Kidney capillary endothelial cell (primary cell): ENCODE measurements around the gene PGK1.
"Not testable (repeated sequence)": the region's sequence is repeated elsewhere in the genome, so short reads cannot be mapped to it uniquely, and the experiment has no call there.

Experiments used
- DNase-seq: peaks from one replicate; pipeline ENCODE4 v3.0.0-alpha.2; 2018; ENCODE audit warnings: low spot score

The PGK1 gene

GRCh38 chrX:78116365-78116764, 12.3 kb downstream of the PGK1 start:
- no peak for DNase-seq

GRCh38 chrX:78116766-78117165, 12.7 kb downstream of the PGK1 start:
- no peak for DNase-seq

DNA sequence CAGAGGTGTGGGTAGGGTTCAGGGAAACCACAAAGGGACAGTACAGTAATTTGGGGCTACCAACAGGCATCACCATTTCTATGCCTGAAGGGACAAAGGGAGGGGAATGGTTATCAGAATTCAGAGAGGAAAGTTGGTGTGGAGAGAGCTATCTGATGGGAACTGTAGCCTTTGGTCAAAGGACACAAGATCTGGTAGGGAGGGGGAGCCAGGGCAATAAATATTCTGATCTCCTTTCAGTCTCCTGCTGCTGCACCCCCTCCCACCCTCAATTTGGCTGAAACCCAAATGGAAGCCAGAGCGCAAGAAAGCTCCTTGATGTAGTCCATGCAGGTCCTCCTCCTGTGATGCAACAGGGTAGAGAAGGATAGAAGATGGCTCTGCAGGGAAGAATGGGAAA, 14.6 kb downstream of the PGK1 start:
- no peak for DNase-seq

- DNase-seq, result no peak
These were observed 15.6 kb downstream of the PGK1 start for GRCh38 chrX:78119521-78120227.

GRCh38 chrX:78123190-78123589, 19.1 kb downstream of the PGK1 start:
- no peak for DNase-seq

GRCh38 chrX:78124307-78124706, 20.3 kb downstream of the PGK1 start:
- no peak for DNase-seq

DNA sequence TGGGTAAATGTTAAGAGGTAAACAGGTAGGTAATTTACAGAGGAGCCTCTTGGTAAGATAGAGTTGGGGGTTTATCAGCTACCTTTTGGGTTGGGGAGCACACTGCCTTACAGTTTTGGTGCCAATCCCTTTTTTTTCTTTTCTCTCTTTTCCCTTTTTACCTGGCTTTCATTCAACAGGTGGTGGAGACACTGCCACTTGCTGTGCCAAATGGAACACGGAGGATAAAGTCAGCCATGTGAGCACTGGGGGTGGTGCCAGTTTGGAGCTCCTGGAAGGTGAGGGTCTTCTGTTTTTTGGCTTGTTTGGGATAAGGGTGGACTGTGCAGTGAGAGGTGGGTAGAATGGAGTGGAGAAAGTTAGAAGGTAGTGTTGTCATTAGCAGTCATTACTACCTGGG, 21.1 kb downstream of the PGK1 start:
- no peak for DNase-seq

DNA sequence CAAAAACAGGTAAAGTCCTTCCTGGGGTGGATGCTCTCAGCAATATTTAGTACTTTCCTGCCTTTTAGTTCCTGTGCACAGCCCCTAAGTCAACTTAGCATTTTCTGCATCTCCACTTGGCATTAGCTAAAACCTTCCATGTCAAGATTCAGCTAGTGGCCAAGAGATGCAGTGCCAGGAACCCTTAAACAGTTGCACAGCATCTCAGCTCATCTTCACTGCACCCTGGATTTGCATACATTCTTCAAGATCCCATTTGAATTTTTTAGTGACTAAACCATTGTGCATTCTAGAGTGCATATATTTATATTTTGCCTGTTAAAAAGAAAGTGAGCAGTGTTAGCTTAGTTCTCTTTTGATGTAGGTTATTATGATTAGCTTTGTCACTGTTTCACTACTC, 21.7 kb downstream of the PGK1 start:
- DNase-seq, result not testable (repeated sequence)

GRCh38 chrX:78129714-78130113, 25.7 kb downstream of the PGK1 start:
- no peak for DNase-seq

DNA sequence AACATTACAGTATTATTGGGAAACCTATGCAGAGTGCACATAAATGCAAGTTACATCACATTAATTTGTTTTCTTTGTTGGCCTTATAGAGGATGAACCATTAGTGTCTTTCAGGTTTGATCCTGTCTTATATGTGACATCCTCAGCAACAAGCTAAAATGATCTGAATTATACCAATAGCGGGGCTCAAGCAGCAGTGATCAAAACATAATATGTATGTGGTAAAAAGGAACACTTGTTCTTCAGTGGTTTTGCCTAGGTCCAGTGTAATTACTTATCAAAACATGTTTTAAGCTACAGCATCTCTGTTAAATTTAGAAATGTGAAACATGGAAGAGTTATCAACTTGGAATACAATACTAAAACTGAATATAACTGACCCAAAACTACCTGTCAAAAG, 26.3 kb downstream of the PGK1 start:
- no peak for DNase-seq

GRCh38 chrX:78131117-78131516, 27.1 kb downstream of the PGK1 start:
- no peak for DNase-seq

DNA sequence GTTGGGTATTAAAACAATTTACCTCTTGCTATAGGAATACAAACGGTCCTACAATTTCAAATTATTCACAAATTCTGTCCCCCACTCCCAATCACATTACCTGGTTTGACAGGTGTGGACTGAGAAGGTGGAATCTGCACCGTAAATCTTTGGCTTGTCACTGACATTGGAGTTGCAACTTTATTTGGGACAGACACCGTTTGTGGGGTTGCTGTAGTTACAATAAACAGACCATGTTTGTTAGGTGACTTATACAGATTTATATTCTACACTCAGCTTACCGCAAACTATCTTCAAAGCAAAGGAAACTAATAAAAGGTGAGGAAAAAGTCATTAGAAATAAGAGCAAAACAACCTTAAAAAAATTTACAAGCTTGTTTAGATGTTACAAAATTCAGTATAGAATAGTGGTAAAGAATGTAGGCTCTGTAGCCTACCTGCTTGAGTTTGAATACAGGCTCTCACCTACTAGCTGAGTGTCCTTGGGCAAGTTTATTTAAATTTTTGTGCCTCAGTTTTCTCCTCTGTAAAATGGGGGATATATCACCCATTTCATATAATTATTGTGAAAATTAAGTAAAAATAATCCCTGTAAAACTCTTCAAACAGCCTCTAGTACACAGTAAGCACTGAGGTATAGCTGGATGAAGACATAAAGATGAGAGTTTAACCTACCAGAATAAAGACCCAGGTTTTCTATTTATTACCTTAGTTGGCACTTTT, 29.4 kb downstream of the PGK1 start:
- DNase-seq, result no peak

- DNase-seq, result peak; percentile 49
These were observed 35.4 kb downstream of the PGK1 start, which contains the start of gene TAF9B for GRCh38 chrX:78139160-78140123. Gene TAF9B, minus strand, starts transcription at chrX:78139650. Its CDS starts 39 bp downstream, at chrX:78139611.

DNA sequence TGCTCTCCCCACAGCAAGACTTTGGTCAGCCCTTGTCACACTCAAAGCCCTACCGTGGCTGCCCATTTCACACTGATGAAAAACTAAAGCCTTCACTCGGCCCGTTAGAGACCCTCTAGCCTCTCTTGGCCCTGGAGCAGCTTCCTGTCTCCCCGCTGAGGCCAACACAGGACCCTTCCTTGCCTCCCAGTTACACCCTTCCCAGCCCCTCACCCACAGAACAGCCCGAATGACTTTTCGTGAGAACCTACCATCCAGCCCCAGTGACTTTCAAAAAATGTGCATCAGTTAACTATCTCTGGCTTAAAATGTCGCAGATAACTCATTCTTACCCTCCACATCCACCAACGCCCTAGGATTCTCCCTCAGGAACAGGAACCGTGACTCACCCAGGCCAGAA, 36.2 kb downstream of the PGK1 start:
- DNase-seq, result no peak

DNA sequence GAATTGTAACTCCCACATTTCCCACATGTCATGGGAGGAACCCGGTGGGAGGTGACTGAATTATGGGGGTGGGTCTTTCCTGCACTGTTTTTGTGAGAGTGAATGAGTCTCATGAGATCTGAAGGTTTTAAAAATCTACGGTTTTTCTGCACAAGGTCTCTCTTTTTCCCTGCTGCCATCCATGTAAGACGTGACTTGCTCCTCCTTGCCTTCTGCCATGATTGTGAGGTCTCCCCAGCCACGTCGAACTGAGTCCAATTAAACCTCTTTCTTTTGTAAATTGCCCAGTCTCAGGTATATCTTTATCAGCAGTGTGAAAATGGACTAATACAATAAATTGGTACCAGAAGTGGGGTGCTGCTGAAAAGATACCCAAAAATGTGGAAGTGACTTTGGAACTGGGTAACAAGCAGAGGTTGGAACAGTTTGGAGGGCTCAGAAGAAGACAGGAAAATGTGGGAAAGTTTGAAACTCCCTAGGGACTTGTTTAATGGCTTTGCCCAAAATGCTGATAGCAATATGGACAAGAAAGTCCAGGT, 43.0 kb downstream of the PGK1 start:
- DNase-seq, result not testable (repeated sequence)

- not testable (repeated sequence) for DNase-seq
These were observed 53.3 kb downstream of the PGK1 start for GRCh38 chrX:78157373-78157772.

DNA sequence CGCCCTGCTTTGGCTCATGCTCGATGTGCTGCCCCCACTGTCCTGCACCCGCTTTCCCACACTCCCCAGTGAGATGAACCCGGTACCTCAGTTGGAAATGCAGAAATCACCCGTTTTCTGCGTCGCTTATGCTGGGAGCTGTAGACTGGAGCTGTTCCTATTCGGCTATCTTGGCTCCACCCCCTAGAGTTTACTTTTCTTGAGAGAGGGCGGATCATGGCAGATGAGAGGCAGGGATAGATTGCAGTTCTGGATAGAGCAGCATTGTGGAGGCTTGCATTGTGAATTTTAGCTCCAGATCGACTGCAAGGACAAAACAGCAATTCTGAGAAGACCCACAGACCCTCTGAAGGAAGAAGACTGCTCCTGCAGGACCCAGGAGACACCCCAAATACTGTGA, 53.8 kb downstream of the PGK1 start:
- DNase-seq, result not testable (repeated sequence)

DNA sequence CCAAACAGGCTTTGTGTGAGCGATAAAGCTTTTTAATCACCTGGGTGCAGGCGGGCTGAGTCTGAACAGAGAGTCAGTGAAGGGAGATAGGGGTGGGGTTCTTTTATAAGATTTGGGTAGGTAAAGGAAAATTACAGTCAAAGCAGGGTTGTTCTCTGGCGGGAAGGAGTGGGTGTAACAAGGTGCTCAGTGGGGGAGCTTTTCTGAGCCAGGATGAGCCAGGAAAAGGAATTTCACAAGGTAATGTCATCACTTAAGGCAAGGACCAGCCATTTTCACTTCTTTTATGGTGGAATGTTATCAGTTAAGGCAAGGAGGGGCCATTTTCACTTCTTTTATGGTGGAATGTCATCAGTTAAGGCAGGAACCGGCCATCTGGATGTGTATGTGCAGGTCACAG, 56.7 kb downstream of the PGK1 start:
- not testable (repeated sequence) for DNase-seq

GRCh38 chrX:78163175-78163574, 59.1 kb downstream of the PGK1 start:
- not testable (repeated sequence) for DNase-seq

DNA sequence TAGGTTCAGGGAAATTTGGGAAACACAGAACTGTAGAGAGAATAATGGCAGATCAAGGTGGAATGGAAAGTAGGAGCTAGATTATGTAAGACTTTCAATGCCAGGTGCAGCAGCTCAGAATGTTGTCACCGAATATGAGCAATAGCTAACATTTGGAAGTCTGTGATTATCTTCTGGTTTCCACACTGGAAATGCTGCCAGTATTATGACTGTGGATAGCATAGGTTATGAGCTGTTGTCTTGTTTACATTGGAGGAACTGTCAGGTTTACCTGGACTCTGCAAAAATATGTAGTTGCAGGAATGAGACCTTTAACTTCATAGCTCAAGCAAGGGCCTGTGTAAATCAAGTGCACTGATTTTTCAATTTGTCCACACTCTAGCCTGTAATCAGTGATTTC, 61.4 kb downstream of the PGK1 start:
- DNase-seq, result no peak

DNA sequence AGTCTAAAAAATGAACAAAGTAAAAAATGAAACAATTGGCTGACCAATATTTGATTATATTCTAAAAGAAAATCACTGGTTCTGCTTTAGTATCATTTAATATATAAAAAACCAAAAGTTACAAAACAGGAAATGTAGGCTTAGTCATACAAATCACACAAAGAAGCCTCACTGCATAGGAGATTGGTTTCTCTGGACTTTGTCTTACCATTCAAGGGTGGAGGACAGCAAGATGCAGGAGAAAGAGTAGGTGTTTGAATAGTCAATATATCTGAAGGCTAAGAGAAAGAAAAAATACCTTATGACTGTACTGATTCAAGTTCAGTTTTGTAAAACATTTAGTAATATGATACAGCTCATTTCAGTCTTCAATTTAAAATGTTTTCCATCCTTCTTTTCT, 64.0 kb downstream of the PGK1 start:
- DNase-seq, result peak; percentile 4
